Heart left ventricle (tissue), 13 donors: ENCODE results near the gene AP3S2.

ENCODE experiments used
- POLR2A ChIP-seq, 2 donors: fragments of 450-650 bp; IDR thresholded peaks; one replicate each; pipeline ENCODE4 v1.6.1; 2017; ENCODE audit warnings: antibody characterized with exemption in 2 of 2, mild to moderate bottlenecking in 2 of 2, moderate library complexity in 2 of 2
- TF ChIP-seq, protein P1 (sequence below), 12 donors: fragments of 200-600 bp; sonication (generic) in 4 of 12; IDR thresholded peaks; one replicate each; pipeline versions ENCODE4 v1.5.0 to v1.8.0; 2018 to 2022; ENCODE audit warnings: antibody characterized with exemption in 12 of 12, mild to moderate bottlenecking in 5 of 12
- donor health status: ischemic (EF 13 %, LVEDD 7.1; RV severe dilation, severe dysfunction).
- donor health status: DM: no; HTN: yes; CAD: no.
- donor health status: DM: no; HTN: no; CAD: no.
- donor health status: ischemic (EF 25% LVEDD 6.9; RV normal size, moderate dysfunction).
- donor health status: ischemic (EF 25% LVEDD 5.7; RV mildly dilated, moderate dysfunction).
- donor health status: ischemic (EF 35%, LVEDD 5.7; RV mildly dilated, moderate dysfunction).
- donor health status: nonischemic (EF 11% LVEDD 7.7; RV severe dilation, severe dysfunction).
- donor health status: DM: yes; HTN: yes; CAD: no.
- donor health status: PGD.
- donor health status: ischemic (EF 29% LVEDD 5.4; RV normal size, mild dysfunction).
- donor health status: nonischemic (EF 23%, LVEDD 6.1; RV moderate dilation, normal function).

- TF ChIP-seq, protein P1, sequence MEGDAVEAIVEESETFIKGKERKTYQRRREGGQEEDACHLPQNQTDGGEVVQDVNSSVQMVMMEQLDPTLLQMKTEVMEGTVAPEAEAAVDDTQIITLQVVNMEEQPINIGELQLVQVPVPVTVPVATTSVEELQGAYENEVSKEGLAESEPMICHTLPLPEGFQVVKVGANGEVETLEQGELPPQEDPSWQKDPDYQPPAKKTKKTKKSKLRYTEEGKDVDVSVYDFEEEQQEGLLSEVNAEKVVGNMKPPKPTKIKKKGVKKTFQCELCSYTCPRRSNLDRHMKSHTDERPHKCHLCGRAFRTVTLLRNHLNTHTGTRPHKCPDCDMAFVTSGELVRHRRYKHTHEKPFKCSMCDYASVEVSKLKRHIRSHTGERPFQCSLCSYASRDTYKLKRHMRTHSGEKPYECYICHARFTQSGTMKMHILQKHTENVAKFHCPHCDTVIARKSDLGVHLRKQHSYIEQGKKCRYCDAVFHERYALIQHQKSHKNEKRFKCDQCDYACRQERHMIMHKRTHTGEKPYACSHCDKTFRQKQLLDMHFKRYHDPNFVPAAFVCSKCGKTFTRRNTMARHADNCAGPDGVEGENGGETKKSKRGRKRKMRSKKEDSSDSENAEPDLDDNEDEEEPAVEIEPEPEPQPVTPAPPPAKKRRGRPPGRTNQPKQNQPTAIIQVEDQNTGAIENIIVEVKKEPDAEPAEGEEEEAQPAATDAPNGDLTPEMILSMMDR (IDR thresholded peaks at IDR 0.05): no peak
- no peak for TF ChIP-seq POLR2A (IDR thresholded peaks at IDR 0.05)
Measured at GRCh38 chr15:89864958-89865739, 28.6 kb downstream of the AP3S2 start.
